Right cardiac atrium (tissue), 5 donors: ENCODE measurements around the gene PRSS27. TPM values are rescaled to one million over a fixed set of nuclear protein-coding genes. Genes with fewer than 3 reads are reported as not detected.
A peak's percentile ranks its signal among the peaks of the same experiment; 100 is the strongest.
"Not testable (repeated sequence)": the region's sequence is repeated elsewhere in the genome, so short reads cannot be mapped to it uniquely, and the experiment has no call there.

Experiments used
- ATAC-seq, 2 donors: fragments of 200-7000 bp; cut with Tn5 transposase; one replicate each; pipeline versions ENCODE4 v1.8.0 to v1.9.1; 2020; ENCODE audit warnings: moderate library complexity in 2 of 2, mild to moderate bottlenecking in 1 of 2
- DNase-seq, 3 donors: peaks; one replicate each; pipeline ENCODE4 v3.0.0-alpha.2; 2020
- H3K27ac ChIP-seq: one replicate; pipeline ENCODE4 v1.5.1; 2013; ENCODE audit warnings: mild to moderate bottlenecking, low read length, control low read depth, moderate library complexity
- H3K27me3 ChIP-seq: one replicate; pipeline ENCODE4 v1.6.1; 2013; ENCODE audit not compliant: control insufficient read depth, insufficient read depth
- H3K4me1 ChIP-seq: one replicate; pipeline ENCODE4 v1.6.1; 2013; ENCODE audit warnings: low read length; ENCODE audit not compliant: control insufficient read depth, insufficient read depth
- H3K4me3 ChIP-seq: one replicate; pipeline ENCODE4 v1.5.1; 2013; ENCODE audit warnings: low read length, control low read depth
- H3K9me3 ChIP-seq: one replicate; pipeline ENCODE4 v1.6.1; 2013; ENCODE audit warnings: low read length; ENCODE audit not compliant: control insufficient read depth
- WGBS: extraction: QIAGEN DNeasy Blood & Tissue Kit; methylation state at CpG from one replicate; pipeline ENCODE4 v1.1.7; 2013; 5-methylcytosine and 5-hydroxymethylcytosine counted together
- intact Hi-C, 4 donors: fragments of 100-400 bp; cut with DNase I; formaldehyde crosslinking; loops; one replicate each; pipeline versions ENCODE4 v1.11.0 to v1.14.0; 2022 to 2023
- polyA plus RNA-seq: library from polyadenylated mRNA; stranded (reverse); fragments of 200-250 nt; gene quantifications from one replicate; pipeline ENCODE4 v1.2.3, GENCODE V29; 2013
- total RNA-seq, 4 donors: library from RNA; stranded (reverse); fragmentation: NEBNext Ultra II Directional; extraction: Animal tissue kit (Norgen Biotek cat#: 25700); gene quantifications; one replicate each; pipeline ENCODE4 v1.2.1, GENCODE V29; 2021
- donor health status: healthy with polysubstance abuse.
- donor health status: DM: no; HTN: yes; CAD: no.
- donor health status: DM: no; HTN: no; CAD: no.
- donor health status: DM: no; HTN: yes; CAD: no; lungs with severe emphysema.
- donor health status: DM: yes; HTN: yes; CAD: no.

The PRSS27 gene
- total and polyA plus RNA-seq, 5 donors: 0.25 to 0.64 (median 0.37) TPM

DNA sequence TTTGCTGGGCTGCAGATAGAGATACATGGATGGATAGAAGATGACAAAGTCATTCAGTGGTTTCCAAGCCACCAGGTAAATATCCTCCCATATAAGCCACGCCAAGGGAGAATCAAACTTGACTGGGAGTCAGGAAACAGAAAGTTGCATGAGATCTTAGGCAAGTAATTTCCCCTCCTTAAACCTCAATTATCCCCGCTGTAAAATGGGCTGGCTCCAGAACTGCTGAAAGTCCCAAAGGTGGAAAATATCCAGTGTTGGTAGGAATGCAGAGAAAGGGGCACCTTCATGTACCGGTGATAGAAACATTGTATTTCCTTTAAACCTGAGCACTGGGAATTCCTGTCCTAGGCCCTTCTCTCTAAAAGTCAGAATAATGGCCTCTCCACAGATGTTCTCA lies 43.1 kb downstream of the PRSS27 start:
- intact Hi-C loops, H3K4me1 ChIP-seq, H3K27me3 ChIP-seq, DNase-seq, H3K9me3 ChIP-seq, H3K4me3 ChIP-seq, ATAC-seq, H3K27ac ChIP-seq: not testable (repeated sequence)
- WGBS: 92% methylated on average over 3 of the region's 3 CpGs

DNA sequence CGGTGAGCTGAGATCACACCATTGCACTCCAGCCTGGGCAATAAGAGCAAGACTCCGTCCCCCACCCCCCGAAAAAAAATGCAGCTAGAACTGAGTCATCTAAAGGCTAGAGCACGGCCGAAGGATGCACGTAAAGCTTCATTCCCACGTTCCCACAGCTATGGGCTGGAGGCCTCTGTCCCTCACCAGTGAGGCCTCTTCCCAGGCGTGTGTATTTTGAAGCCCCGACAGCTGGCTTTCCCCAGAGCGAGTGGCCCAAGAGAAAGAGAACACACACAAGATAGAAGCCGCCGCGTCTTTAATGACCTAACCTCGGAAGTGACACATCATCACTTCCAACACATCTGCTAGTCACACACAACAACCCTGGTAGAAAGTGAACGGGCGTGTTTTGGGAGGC lies 44.3 kb downstream of the PRSS27 start:
- WGBS: 70% methylated on average over 16 of the region's 16 CpGs
- DNase-seq (peak in 1 of 3 donors; percentile 32), ATAC-seq (no peak)
- H3K27me3 ChIP-seq: no peaks in the 10 kb centered on the region
- H3K4me1 ChIP-seq: peaks cover 6% of the 10 kb centered on the region
- no peak overlapping the region for H3K27ac ChIP-seq
- no peak overlapping the region for H3K4me3 ChIP-seq
- no peaks in the 10 kb centered on the region for H3K9me3 ChIP-seq
- intact Hi-C loops: no loop called here

DNA sequence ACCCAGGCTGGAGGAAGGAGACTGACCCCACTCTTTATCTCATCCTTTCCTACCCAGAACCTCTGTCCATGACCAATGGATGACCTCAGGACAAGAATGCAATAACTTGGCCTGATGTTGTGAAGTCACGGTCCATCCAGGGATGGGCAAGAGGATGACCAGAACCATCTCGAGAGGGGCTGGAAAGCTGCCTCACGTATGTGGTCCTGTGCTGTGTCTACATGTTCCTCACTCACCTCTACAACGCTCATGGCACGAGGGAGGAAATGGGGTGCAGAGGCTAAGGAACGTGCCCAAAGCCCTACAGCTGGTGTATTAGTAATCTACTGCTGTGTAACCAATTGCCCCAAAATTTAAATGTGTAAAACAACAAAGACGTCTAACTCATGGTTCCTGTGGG lies 45.0 kb downstream of the PRSS27 start:
- ATAC-seq: no peak
- Histone ChIP-seq H3K4me3 (no peak overlapping the region), H3K9me3 (no peaks in the 10 kb centered on the region), H3K4me1 (peaks cover 6% of the 10 kb centered on the region), H3K27me3 (no peaks in the 10 kb centered on the region), H3K27ac (no peak overlapping the region)
- 80% methylated on average over 7 of the region's 7 CpGs for WGBS
- peak in 1 of 3 donors; percentile 26 for DNase-seq
- intact Hi-C loops: no loop called here

DNA sequence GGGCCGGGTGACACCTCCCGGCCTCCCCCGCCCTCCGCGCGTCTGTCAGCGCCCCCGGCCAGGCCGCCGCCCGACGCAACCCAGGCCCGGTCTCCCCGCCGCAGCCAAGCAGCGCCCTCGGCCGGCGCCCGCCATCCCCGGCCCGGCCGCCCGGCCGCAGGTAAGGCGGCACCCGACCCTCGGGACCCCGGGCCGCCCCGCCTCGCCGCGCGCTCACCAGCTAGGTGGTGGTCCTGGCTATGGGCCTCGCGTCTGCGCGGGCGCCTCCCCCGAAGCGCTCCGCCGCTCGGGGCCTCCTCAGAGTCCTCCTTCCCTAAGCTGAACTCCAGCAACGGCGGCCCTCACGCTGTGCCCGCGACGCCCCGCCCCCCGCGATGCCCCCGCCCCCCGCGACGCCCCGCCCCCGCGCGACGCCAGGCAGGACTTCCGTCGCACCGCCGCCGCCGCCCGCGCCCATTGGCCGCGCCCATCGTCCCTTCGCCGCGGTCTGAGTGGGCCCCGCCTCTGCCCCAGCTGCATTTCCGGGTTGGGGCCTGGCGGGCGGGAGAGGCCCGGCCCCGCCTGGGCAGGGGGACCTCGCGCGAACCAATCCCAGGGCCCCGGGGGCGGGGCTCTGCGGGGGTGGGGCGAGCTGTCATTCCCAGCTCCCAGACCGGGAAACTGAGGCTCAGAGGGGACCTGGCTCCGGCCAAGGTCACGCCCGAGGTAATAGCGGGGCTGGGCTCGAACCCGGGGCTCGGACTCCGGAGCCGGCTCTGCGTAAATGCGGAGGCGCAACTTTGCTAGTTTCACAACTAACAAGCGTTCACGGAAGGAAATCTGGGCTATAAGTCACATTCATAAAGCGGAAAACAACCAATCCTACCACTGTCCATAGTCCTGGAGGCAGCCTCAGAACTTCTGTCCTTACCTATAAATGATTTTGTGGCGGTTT lies 46.7 kb downstream of the PRSS27 start:
- intact Hi-C loops: no loop called here
- peaks cover 6% of the 10 kb centered on the region for H3K4me1 ChIP-seq
- ATAC-seq: peak; percentile 98
- no peaks in the 10 kb centered on the region for H3K27me3 ChIP-seq
- peak; percentile 97 to 99 (median 99) for DNase-seq
- no peaks in the 10 kb centered on the region for H3K9me3 ChIP-seq
- H3K27ac ChIP-seq: peak overlapping the region; percentile 97
- under 1% methylated on average over 107 of the region's 107 CpGs for WGBS
- peak overlapping the region; percentile 98 for H3K4me3 ChIP-seq

DNA sequence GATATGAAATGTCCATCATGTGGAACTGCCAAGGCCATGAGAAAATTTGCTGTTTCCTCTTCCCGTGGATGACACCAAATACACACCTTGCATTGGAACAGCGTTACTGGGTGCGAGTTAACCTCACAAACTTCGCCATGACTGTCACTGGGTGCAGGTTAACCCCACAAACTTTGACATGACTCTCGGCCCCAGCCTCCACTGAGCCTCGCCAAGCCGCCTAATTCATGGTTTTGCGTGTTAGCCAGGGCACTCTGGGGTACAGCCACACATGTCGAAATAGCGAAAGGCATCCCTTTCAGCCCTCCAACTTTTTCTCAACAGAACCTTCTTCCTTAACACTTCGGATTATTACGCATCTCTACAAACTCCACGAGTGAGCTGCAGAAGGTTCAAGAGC lies 48.3 kb downstream of the PRSS27 start:
- intact Hi-C loops: no loop called here

DNA sequence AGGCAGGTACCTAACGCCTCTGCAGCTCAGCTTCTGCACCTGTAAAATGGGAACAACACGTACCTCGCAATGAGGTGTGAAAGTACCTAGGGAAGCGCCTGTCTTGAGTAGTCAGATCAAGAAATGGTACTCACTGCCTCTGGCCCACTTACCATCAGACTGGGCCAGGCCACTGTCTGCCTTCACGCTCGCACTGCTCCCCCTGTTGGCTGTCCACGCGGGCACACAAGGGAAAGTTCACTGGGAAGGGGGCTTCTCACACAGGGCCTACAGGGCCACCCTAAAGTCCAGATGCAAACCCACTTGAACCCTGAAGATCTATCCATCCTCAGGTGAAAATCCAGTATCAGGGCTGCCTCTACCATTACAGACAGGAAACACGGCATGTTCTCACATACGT lies 48.8 kb downstream of the PRSS27 start:
- H3K9me3 ChIP-seq, intact Hi-C loops, H3K27me3 ChIP-seq, H3K4me3 ChIP-seq, H3K4me1 ChIP-seq, ATAC-seq, H3K27ac ChIP-seq: not testable (repeated sequence)
- DNase-seq: peak in 1 of 3 donors; percentile 48
- WGBS: 66% methylated on average over 10 of the region's 10 CpGs

More for the DNA sequence above, 48.3 kb downstream of the PRSS27 start:
- no peak for DNase-seq
- Histone ChIP-seq H3K4me1 (peaks cover 6% of the 10 kb centered on the region), H3K27ac (no peak overlapping the region), H3K9me3 (no peaks in the 10 kb centered on the region), H3K4me3 (peak overlapping the region; percentile 64), H3K27me3 (no peaks in the 10 kb centered on the region)
- no peak for ATAC-seq
- 89% methylated on average over 13 of the region's 13 CpGs for WGBS

DNA sequence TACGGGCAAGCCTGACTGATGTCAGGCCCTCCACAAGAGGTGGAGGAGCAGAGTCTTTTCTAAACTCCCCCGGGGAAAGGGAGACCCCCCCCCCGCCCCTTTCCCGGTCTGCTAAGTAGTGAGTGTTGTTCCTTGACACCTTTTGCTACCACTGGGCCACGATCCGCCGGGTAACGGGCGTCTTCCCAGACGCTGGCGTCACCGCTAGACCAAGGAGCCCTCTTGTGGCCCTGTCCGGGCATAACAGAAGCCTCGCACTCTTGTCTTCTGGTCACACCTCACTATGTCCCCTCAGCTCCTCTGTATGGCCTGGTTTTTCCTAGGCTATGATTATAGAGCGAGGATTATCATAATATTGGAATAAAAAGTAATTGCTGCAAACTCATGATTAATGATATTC lies 50.0 kb downstream of the PRSS27 start:
- H3K27me3 ChIP-seq, H3K9me3 ChIP-seq, H3K27ac ChIP-seq, H3K4me3 ChIP-seq, ATAC-seq, H3K4me1 ChIP-seq, intact Hi-C loops: not testable (repeated sequence)
- 9% methylated on average over 15 of the region's 15 CpGs for WGBS
- peak; percentile 78 to 90 (median 87) for DNase-seq

DNA sequence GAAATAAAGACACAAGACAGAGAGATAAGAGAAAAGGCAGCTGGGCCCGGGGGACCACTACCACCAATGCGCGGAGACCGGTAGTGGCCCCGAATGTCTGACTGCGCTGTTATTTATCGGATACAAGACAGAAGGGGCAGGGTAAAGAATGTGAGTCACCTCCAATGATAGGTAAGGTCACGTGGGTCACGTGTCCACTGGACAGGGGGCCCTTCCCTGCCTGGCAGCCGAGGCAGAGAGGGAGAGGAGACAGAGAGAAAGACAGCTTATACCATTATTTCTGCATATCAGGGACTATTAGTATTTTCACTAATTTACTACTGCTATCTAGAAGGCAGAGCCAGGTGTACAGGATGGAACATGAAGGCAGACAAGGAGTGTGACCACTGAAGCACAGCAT lies 50.4 kb downstream of the PRSS27 start:
- H3K9me3 ChIP-seq, H3K4me1 ChIP-seq, H3K27ac ChIP-seq, DNase-seq, H3K4me3 ChIP-seq, H3K27me3 ChIP-seq, ATAC-seq, intact Hi-C loops: not testable (repeated sequence)
- 77% methylated on average over 10 of the region's 10 CpGs for WGBS

DNA sequence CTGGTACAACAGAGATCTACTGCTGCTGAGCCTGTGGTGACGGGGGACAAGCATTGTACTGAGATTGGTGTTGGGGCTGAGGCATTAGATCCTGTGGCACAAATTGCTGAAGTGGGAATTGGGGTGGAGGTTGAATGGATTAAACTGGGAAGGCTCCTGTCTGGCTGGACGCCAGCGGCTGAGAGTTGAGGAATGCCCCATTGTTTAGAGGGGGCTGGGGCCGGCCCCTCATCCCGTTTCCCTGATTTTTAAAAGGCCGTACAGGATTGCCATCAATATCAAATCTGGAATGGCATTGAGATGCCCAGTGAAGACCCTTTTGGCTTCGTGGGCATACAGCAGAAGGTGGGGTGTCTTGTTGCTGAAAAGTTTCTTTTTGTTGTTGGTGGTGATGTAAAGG lies 53.4 kb downstream of the PRSS27 start:
- intact Hi-C loops, H3K4me3 ChIP-seq, ATAC-seq, H3K27ac ChIP-seq, H3K27me3 ChIP-seq, H3K9me3 ChIP-seq, H3K4me1 ChIP-seq: not testable (repeated sequence)
- 81% methylated on average over 7 of the region's 7 CpGs for WGBS
- DNase-seq: peak in 1 of 3 donors; percentile 29

DNA sequence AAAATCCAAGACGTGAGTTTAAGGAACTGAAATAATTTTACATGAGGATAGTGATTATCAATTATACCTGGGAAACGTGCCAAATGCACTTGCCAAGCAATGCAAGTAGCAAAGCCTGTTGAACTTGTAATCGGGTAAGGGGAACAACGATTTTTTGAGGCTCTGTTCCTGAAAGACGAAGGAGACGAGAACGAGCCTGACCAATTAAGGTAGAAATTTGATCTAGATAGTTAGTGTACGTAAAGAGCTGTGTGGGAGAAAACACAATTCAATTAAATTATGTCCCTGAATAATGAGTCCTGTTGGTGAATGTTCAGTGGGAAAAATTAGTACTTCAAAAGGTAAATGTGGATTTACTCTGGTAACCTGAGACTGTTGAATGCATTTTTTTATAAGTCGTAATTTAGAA lies 55.4 kb downstream of the PRSS27 start:
- DNase-seq: no peak
- H3K27ac ChIP-seq: no peak overlapping the region

DNA sequence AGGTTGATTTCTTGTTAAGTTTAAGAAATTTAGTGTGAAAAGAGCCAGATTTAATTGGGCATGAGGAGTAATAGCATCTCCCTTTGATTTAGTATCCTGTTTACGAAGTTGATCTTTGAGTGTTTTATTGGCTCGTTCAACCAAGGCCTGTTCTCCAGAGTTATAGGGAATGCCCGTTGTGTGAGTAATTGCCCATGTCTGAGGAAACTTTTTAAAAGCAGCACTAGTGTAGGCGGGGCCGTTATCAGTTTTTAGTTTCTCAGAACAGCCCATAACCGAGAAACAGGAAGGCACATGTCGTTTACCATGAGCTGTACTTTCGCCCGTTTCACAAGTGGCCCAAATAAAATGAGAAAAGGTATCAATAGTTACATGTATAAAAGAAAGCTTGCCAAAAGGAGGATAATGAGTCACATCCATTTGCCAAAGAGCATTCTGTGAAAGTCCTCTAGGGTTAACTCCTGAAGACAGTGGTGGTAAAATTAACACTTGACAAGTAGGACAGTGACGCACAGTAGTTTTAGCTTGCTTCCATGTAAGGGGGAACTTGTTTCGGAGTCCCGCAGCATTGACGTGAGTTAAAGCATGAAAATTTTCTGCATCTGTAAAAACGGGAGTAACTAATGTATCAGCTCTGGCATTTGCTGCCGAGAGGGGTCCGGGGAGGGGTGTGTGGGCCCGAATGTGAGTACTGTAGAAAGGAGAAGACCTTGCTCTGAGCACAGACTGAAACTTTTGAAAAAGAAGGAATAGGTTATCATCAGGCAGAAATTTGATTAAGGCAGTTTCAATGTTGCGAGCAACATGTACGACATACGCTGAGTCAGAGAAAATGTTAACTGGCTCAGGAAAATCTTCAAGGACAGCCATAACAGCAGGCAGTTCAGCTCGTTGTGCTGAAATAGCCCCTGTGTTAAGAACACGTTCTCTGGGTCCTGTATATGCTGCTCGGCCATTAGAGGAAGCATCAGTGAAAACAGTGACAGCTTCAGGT lies 56.2 kb downstream of the PRSS27 start:
- Histone ChIP-seq H3K9me3 (no peaks in the 10 kb centered on the region), H3K4me3 (no peak overlapping the region), H3K4me1 (no peaks in the 10 kb centered on the region), H3K27me3 (no peaks in the 10 kb centered on the region), H3K27ac (no peak overlapping the region)
- 68% methylated on average over 23 of the region's 23 CpGs for WGBS
- DNase-seq (no peak), ATAC-seq (peak; percentile 27 to 55)
- intact Hi-C loops: no loop called here

More for the DNA sequence above, 55.4 kb downstream of the PRSS27 start:
- H3K9me3 ChIP-seq: no peaks in the 10 kb centered on the region
- no peaks in the 10 kb centered on the region for H3K4me1 ChIP-seq
- 61% methylated on average over 9 of the region's 9 CpGs for WGBS
- no peak overlapping the region for H3K4me3 ChIP-seq
- no peak for ATAC-seq
- no peaks in the 10 kb centered on the region for H3K27me3 ChIP-seq
- intact Hi-C loops: no loop called here
